Measurements from ENCODE around the gene M1AP.

M1AP gene

DNA sequence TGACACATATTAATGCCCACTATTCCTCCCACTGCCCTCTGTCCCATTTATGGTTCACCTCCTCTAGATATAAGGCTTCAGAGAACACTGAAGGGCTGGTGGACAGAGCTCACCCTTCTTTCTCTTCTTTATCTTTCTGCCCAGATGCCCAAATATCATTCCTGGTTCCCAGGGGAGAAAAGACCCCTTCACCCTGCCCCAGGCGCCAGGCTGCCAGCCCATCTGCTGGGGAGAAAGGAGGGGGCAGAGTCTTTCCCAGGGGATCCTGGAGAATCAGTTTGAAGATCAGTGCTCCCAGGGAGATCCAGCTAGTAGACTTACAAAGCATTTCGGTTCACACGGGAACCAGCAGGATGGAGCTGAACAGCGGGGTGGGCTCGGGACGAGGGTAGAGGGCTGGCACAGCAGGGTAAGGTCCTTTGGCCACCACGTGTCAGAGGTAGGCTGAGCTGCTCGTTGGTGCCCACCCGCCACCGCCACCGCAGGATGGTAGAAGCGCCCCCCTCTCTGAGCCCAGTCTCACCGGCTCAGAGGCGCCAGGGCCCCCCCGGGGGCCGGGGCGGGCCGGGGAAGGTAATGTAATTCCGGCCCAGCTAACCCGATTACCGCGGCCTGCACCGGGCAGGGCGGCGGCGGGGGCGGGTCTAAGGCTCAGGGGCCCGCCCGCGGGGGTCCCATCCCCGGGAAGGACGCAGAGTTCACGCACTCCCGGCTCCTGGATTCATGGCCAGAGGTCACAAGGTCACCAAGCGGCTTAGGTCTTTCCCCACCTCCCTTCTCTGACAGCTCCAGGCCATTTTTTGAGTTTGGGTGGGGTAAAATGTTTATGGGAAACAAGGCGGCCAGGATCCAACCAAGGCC is 135.2 kb downstream of the M1AP start:
- H3K27ac ChIP-seq = peak overlapping the region; percentile 44

DNA sequence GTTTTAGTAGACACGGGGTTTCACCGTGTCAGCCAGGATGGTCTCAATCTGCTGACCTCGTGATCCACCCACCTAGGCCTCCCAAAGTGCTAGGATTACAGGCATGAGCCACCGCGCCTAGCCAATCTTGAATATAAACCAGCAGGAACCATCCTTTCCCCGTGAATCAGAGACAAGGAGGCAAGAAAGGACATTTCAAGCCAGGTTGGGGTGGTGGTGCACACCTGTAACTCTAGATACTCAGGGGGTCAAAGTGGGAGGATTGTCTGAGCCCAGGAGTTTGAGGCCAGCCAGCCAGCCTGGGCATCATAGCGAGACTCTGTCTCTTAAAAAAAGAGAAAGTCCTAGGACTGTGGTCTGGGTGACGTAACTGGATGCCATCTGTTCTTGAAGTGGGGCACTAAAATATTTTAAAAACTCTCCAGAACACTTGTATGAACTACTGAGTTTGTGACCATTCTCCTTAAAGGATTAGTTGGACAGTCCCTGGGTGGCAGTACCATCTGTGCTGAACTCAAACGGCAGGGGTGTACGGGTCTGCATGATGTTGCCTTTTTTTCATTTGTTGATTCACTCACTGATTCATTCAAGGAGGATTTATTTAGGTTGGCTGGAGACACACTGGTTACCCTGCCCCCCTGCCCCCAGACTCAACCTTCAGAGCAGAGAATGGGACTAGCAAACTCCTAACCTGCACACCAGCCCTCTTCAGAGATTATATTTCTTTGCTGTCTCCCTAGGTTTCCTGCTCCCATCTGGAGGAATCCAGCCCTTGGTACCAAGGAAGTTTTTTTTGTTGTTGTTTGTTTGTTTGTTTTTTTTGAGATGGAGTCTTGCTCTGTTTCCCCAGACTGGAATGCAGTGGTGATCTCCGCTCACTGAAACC is 136.8 kb downstream of the M1AP start:
- TF ChIP-seq, protein P1, sequence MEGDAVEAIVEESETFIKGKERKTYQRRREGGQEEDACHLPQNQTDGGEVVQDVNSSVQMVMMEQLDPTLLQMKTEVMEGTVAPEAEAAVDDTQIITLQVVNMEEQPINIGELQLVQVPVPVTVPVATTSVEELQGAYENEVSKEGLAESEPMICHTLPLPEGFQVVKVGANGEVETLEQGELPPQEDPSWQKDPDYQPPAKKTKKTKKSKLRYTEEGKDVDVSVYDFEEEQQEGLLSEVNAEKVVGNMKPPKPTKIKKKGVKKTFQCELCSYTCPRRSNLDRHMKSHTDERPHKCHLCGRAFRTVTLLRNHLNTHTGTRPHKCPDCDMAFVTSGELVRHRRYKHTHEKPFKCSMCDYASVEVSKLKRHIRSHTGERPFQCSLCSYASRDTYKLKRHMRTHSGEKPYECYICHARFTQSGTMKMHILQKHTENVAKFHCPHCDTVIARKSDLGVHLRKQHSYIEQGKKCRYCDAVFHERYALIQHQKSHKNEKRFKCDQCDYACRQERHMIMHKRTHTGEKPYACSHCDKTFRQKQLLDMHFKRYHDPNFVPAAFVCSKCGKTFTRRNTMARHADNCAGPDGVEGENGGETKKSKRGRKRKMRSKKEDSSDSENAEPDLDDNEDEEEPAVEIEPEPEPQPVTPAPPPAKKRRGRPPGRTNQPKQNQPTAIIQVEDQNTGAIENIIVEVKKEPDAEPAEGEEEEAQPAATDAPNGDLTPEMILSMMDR (IDR thresholded peaks at IDR 0.05) = no peak
- no peak for TF ChIP-seq ZFX (IDR thresholded peaks at IDR 0.05; ENCODE audit: borderline replicate concordance)
- no peak overlapping the region for H3K27ac ChIP-seq

More for the DNA sequence above, 135.2 kb downstream of the M1AP start:
- TF ChIP-seq, protein P1 (IDR thresholded peaks at IDR 0.05) = no peak
- no peak for TF ChIP-seq ZFX (IDR thresholded peaks at IDR 0.05; ENCODE audit: borderline replicate concordance)

DNA sequence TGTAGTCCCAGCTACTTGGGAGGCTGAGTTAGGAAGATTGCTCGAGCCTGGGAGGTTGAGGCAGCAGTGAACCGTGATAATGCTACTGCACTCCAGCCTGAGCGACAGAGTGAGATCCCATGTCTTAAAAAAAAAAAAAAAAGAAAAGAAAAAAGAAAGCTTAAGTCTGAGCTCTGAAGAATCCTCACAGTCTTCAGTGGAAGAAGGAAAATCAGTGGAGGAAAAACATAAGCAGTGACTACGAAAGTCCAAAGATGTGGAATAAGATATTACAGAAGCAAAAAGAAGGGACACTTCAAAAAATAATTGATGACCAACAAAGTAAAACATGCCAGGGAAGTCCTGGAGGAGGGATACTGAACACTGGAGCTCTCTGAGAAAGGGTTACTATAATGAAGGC is 137.9 kb downstream of the M1AP start:
- TF ChIP-seq, protein P1 (IDR thresholded peaks at IDR 0.05) = no peak
- no peak for TF ChIP-seq ZFX (IDR thresholded peaks at IDR 0.05; ENCODE audit: borderline replicate concordance)
- no peak overlapping the region for H3K27ac ChIP-seq

DNA sequence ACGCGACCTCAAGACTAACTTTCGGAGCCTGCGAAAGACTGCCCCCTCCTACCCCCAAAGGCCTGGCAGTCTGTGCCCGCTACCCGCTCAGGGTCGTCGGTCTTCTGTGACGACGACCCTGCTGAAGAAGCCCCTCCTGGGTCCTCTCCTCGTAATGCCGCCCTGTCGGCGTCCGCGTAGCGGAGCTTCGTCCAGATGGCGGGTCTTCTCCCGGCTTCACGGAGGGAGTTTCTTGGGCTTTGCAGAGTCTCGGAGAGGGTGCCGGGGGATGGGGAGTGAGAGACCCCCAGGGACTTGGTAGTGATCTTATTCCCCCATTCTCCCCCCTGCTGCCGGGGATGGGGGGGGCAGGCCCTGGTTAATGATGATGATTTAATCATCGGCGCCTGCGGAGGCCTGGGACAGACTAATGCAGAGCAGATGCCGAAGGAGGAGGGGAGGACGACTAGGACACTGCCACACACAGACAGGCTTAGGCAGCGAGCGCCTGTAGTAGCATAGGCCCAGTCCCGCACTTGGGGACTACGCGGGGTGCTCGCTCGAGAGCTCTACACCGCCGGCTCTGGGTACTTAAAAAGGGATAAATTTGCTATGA is 140.1 kb downstream of the M1AP start:
- peak overlapping the region; percentile 97 for H3K27ac ChIP-seq

More for the DNA sequence above, 140.1 kb downstream of the M1AP start:
- no peak for TF ChIP-seq ZFX (IDR thresholded peaks at IDR 0.05; ENCODE audit: borderline replicate concordance)
- TF ChIP-seq, protein P1 (IDR thresholded peaks at IDR 0.05) = no peak
